HG03520 (cell line): ENCODE data around the gene TAS2R19.
"Not testable (repeated sequence)": the region's sequence is repeated elsewhere in the genome, so short reads cannot be mapped to it uniquely, and the experiment has no call there.

Source experiments
- ATAC-seq: cut with Tn5 transposase; IDR thresholded peaks from one replicate; pipeline ENCODE4 v1.9.1; 2021; ENCODE audit warnings: mild to moderate bottlenecking, moderate library complexity; ENCODE audit not compliant: unreplicated experiment

Gene TAS2R19, protein sequence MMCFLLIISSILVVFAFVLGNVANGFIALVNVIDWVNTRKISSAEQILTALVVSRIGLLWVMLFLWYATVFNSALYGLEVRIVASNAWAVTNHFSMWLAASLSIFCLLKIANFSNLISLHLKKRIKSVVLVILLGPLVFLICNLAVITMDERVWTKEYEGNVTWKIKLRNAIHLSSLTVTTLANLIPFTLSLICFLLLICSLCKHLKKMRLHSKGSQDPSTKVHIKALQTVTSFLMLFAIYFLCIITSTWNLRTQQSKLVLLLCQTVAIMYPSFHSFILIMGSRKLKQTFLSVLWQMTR

DNA sequence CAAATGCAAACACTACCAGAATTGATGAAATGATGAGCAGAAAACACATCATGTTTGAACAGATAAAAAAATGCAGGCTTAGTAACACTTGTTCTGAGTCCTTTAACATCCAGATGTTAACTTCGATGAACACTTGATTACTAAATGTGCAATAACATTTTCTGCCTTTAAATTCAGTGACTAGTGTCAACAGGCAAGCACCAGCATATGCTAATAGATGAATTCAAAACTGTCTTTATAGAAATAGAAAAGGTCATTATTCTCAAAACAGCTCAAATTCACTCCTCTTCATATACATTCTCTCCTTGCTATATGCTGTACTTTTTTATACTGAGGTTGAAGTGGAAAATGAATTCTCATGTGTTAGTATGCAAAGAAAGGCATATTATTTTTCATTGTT, at the start of gene TAS2R19:
TSS of gene TAS2R19 (minus strand) at position 101 of the 400 bp plus-strand sequence. CDS start at position 52, 49 bp downstream.
- ATAC-seq: no peak

DNA sequence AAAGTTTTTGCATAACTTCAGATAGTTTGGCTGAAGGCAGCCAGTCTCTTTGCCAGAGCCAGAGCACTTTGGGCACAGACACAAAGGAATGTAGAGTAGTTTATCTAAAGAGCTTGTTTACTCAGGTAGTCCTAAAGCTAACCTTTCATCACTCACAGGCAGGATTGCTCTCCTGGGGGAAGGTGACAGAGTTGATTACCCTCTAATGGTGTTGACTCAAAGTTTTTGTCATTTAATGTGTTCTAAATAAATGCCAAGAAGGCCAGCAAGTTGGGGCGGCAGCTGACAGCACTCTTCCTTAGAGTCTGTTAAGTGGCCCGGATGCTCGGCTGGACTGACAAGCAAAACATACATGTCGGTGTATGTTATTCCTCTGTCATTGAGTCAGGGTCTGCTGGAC, 49.0 kb upstream of the TAS2R19 start:
- no peak for ATAC-seq

DNA sequence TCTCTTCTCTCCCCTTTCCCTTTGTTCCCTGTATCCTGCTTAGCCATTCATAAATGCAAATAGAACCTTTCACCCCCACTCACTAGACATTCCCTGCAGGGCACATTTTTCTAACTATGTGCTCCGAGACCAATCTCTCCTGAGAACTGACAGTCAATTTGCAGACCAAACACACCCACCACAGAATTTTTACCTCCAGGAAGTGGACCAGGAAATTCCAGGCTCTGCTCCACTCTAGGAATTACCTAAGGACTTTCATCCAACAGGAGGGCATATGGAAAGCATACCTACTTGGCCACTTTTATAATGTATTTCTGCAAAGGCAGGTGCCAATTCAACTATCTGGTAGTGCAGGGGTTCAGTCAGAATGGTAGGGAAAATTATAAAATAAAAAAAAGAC, 48.6 kb upstream of the TAS2R19 start:
- ATAC-seq: no peak

DNA sequence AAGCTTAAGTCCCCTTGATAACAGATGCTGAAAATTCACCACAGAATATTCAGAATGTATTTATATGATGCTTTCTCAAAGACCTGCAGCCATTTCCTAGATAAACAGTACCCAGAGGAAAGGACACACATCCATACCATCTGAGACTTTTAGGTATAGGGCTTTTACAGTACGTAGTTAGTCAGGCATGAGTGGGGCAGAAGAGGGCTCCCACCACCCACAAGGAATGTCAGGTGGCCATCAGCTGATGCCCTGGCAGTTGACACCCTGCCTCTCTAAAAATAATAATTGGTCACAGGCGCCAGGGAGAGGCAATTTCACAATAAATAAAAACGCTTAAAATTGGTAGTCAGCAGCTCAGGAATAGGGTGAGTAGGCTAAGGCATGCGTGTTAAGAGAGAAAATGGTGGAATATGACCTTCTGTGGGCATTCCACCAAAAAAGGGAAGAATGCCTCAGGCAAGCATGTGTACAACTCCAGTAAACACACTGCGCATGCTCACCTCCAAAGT, 47.5 kb upstream of the TAS2R19 start:
- no peak for ATAC-seq

DNA sequence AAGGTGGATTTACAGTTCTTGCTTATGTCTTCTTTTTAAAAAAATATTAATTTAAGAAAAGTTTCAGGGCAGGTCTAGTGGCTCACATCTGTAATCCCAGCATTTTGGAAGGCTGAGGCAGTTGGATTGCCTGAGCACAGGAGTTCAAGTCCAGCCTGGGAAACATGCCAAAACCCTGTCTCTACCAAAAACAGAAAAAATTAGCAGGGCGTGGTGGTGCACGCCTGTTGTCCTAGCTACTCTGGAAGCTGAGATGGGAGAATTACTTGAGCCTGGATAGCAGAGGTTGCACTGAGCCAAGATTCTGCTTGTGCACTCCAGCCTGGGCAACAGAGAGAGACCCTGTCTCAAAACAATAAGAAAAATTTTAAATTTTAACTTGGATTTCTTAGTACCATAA, 45.1 kb upstream of the TAS2R19 start:
- no peak for ATAC-seq

DNA sequence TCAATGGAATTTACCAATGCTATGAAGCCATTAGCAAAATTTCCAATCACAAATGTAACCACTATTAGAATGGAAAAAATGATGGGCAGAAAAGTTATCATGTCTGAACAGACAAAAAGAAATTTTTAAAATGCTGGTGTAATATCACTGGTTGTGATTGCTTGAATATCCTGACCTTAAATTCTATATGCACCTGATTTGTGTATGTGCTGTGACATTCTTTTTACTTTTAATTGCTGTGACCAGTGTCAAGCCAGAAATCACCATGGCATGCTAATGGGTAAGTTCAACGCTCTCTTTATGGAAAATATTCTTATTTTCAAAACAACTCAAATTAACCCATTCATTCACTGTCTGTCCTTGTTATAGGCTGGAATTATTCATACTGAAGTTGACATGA, 39.8 kb upstream of the TAS2R19 start, which contains the start of gene TAS2R46:
TSS of gene TAS2R46 (minus strand) at position 101 of the 400 bp plus-strand sequence. CDS start at position 101, 0 bp downstream.
- ATAC-seq: not testable (repeated sequence)

DNA sequence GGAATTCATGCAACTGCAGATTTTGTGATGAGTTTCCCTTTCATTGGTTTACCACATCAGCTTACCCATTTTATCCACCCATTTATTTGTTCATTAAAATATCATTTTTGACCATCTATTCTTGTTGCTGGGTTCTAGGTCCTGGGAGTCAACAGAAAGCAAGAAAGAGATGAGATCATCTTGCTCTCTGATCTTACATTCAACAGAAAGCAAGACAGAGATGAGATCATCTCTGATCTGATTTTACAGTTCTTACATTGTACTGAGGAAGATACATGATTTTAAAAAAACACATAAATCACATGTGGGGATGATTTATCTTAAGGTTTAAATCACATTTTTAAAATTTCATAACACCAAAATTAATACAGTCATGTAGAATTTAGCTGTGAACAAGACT, 37.4 kb upstream of the TAS2R19 start:
- no peak for ATAC-seq

DNA sequence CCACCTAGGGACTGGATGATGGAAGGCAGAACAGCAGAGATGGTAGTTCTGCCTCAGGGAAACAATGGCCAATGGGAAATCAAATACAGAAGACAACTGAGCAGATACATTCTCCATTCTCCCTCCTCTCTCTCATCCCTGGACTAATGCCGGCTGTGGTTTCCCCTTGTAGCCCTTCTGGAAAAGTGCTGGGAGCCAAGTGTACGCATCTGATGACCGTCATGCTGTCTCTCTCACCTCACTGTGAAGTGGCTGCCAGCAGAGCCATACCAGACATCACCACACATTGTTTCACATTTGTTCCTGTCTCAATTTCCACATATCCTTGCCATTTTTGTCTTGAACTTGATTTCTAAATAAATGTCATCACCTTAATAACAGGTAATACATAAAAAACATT, 36.6 kb upstream of the TAS2R19 start:
- ATAC-seq: no peak

DNA sequence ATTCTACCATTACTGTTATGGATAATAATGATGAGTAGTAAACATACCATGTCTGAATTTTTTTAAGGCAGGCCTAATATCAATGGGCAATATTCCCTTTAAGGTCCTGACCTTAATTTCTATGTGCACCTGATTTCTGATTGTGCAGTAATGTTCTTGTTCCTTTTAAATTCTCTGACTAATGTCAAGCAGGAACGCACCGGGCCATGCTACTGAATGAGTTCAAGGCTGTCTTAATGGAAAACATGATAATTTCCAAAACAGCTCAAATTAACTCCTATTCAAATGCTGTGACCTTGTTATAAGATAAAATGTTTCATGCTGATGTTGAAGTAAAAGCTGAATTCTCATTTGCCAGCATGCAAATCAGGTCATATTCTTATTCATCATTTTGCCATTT, 32.9 kb upstream of the TAS2R19 start:
- ATAC-seq: no peak

DNA sequence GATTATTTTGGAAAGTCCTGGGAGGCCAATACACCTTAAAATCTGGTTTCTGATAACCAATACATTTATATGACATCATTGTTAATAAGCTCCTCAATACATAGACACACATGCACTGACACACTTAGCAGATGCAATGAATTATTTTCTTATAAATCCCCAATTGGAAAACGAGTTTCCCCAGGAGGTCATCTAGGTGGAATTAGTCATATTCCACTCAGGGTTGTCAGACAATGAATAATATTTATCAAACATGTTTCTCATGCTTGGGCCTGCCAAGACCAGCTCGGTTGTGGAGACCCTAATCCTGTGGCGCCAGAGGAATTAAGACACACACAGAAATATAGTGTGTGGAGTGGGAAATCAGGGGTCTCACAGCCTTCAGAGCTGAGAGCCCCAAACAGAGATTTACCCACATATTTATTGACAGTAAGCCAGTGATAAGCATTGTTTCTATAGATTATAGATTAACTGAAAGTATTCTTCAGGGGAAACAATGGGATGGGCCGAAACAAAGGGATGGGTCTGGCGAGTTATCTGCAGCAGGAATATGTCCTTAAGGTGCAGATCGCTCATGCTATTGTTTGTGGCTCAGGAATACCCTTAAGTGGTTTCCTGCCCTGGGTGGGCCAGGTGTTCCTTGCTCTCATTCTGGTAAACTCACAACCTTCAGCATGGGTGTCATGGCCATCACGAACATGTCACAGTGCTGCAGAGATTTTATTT, 27.5 kb upstream of the TAS2R19 start:
- not testable (repeated sequence) for ATAC-seq

DNA sequence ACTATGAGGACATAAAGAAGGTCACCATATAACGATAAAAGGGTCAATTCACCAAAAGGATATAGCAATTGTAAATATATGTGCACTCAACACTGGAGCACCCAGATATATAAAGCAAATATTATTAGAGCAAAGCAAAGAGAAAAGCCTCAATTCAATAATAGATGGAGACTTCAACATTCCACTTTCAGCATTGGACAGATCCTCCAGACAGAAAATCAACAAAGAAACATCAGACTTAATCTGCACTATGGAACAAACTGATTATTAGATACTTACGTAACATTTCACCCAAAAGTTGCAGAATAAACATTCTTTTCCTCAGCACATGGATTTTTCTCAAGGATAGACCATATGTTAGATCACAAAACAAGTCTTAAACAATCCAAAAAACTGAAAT, 18.9 kb upstream of the TAS2R19 start:
- not testable (repeated sequence) for ATAC-seq

DNA sequence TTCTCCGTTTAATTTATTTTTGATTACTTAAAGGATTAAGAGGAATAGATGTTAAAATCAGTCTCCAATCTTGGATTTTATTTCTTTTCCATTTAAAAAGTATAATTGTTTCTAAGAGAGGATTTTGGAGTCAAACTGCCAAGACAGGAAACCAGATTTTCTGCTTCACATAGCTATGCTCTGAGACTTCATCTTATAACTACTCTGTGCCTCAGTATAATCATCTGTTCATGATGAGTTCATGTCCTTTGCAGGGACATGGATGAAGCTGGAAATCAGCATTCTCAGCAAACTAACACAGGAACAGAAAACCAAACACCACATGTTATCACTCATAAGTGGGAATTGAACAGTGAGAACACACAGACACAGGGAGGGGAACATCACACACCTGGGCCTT, 17.7 kb upstream of the TAS2R19 start:
- no peak for ATAC-seq

DNA sequence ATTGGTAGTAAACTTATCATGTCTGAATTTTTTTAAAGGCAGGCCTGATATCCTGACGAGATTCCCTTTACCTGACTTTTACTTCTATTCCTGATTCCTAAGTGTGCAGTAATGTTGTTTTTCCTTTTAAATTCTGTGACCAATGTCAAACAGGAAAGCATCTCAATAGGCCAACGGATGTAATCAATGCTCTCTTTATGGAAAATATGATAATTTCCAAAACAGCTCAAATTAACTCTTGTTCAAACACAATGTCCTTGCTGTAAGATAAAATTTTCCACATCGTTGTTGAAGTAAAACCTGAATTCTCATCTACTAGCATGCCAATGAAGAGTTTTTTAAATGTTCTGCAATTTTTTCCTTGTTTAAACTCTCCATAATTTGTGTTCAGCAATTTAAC, 16.8 kb upstream of the TAS2R19 start:
- no peak for ATAC-seq

DNA sequence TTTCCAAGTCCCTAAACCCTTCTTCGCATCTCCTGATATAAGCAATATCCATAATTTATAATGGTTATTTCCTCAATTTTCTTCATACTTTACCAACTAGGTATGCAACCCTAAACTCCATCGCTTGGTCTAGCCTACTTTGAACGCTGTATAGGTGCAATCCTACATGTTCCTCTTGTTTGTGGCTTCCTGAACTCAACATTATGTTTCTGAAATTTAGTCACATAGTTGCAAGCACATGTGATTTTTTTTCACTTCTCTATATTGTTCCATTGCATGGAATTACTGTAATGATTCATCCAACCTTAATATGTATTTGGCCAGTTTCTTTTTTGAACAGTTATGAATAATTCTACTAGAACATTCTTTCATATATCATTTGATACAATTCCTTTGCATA, 11.5 kb upstream of the TAS2R19 start:
- ATAC-seq: peak; percentile 46

DNA sequence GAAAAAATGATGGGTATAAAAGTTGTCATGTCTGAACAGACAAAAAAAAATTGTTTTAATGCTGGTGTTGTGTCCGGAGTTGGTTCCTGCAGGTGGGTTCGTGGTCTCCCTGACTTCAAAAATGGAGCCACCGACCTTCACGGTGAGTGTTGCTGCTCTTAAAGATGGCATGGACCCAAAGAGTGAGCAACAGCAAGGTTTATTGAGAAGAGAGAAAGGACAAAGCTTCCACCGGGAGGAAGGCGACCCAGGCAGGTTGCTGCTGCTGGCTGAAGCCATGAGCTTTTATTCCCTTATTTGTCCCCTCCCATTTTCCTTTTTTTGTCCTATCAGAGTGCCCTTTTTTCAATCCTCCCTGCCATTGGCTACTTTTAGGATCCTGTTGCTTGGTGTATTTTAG, 8.9 kb upstream of the TAS2R19 start, which contains the start of gene TAS2R31:
TSS of gene TAS2R31 (minus strand) at position 101 of the 400 bp plus-strand sequence. CDS start at position 29, 72 bp downstream.
- no peak for ATAC-seq

DNA sequence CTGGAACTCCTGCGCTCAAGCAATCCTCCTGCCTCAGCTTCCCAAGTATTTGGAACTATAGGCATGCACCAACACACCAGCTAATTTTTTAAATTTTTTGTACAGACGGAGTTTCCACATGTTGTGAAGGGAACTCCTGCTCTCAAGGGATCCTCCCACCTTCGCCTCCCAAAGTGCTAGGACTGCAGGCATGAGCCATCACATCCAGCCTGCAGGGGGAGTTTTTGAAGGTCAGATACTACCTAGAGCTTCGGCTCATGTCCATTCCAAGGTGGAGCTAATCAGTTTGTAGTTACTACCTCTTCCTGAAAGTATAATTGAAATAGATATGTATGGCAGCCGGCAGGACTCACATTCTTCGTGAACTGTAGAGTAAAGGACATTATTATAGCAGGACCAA, 3.7 kb upstream of the TAS2R19 start:
- no peak for ATAC-seq

DNA sequence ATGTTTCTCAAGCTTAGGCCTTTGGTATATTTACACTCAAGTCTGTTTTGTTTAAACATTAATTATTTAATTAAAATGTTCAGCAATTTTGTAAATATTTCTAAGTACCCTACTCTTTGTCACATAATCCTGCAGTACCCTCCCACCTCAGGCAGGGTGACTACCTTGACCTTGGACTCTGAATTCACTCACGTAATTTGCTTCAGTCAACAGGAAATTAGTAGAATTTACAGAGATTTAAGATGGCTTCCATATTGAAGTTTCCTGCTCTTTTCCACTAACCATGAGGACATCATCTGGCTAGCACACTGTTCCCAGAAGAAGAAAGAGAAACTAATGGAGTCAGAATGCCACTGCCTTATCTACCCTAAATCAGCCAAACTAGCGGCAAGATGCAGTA, 967 bp upstream of the TAS2R19 start:
- no peak for ATAC-seq

DNA sequence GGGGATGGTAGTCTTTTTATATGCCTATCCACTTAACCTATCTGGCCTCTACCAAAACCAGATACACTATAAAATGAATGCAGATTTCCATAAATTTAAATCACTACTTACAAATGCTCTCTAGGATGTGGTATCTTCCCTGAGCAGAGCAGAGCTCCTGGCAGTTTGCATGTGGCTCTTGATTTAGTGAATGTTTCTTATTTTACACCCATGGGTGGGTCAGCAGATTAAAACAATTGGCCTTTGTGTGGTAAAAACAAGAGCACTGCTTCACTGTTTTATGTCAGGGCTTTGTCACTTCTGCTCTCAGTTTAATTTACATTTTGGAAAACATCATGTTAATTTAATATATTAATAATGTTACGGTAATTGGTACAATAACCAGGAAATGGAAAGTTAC, 5.5 kb downstream of the TAS2R19 start:
- ATAC-seq: no peak

DNA sequence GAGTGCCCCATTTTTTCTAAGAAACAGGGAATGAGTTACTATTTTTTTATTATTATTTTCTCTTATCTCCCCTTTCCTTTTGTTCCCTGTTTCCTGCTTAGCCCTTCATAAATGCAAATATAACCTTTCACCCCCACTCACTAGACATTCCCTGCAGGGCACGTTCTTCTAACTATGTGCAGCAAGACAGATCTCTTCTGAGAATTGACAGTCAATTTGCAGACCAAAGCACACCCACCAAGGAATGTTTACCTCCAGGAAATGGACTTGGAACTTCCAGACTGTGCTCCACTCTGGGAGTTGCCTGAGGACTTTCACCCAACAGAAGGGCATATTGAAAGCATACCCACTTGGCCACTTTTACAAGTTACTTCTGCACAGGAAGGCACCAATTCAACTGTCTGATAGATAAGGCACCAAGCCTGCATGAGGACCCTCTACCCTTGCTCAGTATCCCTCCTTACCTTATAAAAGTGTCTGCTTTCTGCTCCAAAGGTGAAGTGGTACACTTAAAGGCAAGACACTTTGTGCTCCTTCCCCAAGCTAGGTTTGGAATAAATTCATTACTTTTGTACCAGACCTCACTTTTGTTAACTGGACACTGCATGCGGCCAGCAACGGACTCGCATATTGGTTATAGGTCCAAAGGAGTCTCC, 6.5 kb downstream of the TAS2R19 start:
- no peak for ATAC-seq

DNA sequence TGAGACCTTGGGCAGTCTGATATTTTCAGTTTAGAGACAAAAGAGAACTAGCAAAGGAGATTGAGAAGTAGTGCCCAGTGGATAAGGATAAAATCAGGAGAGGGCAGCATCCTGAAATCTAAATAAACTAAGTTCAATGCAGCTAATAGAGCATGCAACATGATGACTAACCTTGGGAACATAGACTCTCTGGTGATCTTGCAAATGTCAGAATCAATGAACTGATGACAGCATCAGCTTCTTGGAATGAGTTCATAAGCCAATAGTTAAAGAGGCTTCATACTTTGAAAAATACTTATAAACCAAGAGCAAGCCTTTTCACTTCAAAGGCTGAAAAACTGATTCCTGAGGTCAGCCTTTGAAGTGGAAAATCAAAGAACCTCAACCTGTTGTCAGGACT, 8.2 kb downstream of the TAS2R19 start:
- ATAC-seq: no peak

DNA sequence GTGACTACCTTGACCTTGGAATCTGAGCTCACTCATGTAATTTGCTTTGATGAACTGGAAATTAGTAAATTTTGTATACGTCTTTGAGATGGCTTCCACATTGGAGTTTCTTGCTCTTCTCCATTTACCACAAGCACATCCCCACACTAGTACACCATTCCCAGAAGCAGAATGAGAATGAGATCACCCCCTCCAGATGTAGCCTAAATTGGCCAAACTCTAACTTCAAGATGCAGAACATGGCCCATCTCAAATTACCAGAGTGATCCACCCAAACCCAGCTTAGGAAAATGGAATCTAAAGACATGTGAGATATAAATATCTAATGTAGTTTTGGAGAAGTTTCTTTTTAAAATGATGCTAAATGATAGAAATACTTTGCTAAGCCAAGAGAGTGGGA, 14.8 kb downstream of the TAS2R19 start:
- ATAC-seq: no peak

DNA sequence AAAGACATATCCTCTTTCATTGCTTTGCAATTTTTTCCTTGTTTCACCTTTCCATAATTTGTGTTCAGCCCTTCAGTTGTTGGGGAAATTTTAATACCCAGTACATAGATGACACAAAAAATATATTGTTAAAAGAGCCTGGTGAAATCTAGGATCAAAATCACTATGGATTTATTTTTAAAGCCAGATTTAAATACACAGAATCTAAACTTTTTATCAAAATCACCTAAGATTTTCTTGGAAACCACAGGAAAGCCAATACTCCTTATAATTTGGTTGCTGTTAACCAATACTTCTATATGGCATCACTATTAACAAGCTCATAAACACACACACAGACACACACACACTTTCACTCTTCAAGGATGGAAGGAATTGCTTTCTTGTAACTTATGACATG, 24.2 kb downstream of the TAS2R19 start, which contains the start of gene TAS2R20:
TSS of gene TAS2R20 (minus strand) at position 101 of the 400 bp plus-strand sequence. CDS start 429 bp downstream, outside the sequence.
- no peak for ATAC-seq
